Hippocampal formation (tissue), 2 donors: ENCODE data around the gene ABCF3.

Experiments
- DNase-seq, 2 donors: peaks; one replicate each; lab custom pipeline; 2025; lab: John Stamatoyannopoulos, UW

ABCF3 gene

GRCh38 chr3:184230603-184231528 is 44.9 kb downstream of the ABCF3 start:
- no peak for DNase-seq

GRCh38 chr3:184231671-184232070 is 45.7 kb downstream of the ABCF3 start:
- no peak for DNase-seq

GRCh38 chr3:184233127-184233843 is 47.3 kb downstream of the ABCF3 start:
- no peak for DNase-seq

- peak in 1 of 2 donors; percentile 15 for DNase-seq
Observed at GRCh38 chr3:184234224-184234623, 48.2 kb downstream of the ABCF3 start.

- no peak for DNase-seq
Observed at GRCh38 chr3:184234671-184235380, 48.8 kb downstream of the ABCF3 start.

- no peak for DNase-seq
Observed at GRCh38 chr3:184235381-184236032, 49.5 kb downstream of the ABCF3 start.

- DNase-seq: no peak
Observed at GRCh38 chr3:184236033-184236410, 50.0 kb downstream of the ABCF3 start.

- DNase-seq: no peak
Observed at GRCh38 chr3:184236636-184237035, 50.6 kb downstream of the ABCF3 start.

GRCh38 chr3:184237211-184237610 is 51.2 kb downstream of the ABCF3 start:
- DNase-seq: no peak

GRCh38 chr3:184237807-184238206 is 51.8 kb downstream of the ABCF3 start:
- DNase-seq: no peak

GRCh38 chr3:184238246-184238818 is 52.3 kb downstream of the ABCF3 start:
- no peak for DNase-seq

- no peak for DNase-seq
Observed at GRCh38 chr3:184239221-184239620, 53.2 kb downstream of the ABCF3 start.

GRCh38 chr3:184239708-184240107 is 53.7 kb downstream of the ABCF3 start:
- DNase-seq: no peak

- DNase-seq: no peak
Observed at GRCh38 chr3:184240384-184241140, 54.6 kb downstream of the ABCF3 start.

GRCh38 chr3:184241141-184241446 is 55.1 kb downstream of the ABCF3 start:
- DNase-seq: no peak

GRCh38 chr3:184241447-184242296 is 55.7 kb downstream of the ABCF3 start:
- DNase-seq: no peak

GRCh38 chr3:184242297-184242685 is 56.3 kb downstream of the ABCF3 start:
- no peak for DNase-seq
